CD4-positive, alpha-beta T cell treated with Interleukin-17A for 1 hour (primary cell): ENCODE results near the gene VAV3.
A peak's percentile ranks its signal among the peaks of the same experiment; 100 is the strongest.
"Not testable (repeated sequence)": the region's sequence is repeated elsewhere in the genome, so short reads cannot be mapped to it uniquely, and the experiment has no call there.

ENCODE experiments used
- DNase-seq: peaks from one replicate; pipeline ENCODE4 v3.0.0-alpha.2; 2020

The VAV3 gene

DNA sequence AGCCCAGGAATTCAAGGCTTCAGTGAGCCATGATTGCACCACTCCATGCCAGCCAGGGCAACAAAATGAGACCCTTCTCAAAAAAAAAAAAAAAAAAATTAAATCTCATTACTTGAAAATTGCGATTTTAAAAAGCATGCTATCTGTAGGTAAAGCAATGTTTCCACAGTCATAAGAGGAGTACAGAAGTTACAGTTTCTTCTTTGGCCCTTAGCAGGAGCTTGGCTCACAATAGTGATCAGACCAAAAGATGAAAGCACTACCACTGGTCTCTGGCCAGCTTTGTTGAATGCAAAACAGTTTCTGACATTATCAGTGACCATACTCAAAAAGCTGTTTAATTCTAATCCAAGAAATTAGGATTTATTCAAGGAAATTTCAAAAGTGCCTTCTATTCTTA is 31.2 kb downstream of the VAV3 start:
- no peak for DNase-seq

DNA sequence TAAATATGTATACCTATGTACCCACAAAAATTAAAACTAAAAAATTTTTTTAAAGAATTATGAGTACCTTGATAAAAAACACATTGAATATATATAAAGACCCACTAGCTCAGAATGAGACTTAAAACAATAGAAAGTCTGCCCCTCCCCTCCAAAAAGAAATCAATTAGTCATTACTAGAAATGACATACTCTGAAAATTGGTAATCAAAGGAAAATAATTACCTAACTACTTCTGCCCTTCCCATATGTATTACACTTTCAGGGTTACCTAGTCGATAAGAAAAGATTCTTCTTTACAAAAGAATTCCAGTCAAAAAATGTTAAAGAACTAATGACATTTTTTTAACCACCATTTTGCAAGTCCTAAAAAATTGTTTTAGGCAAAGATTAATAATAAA is 34.7 kb downstream of the VAV3 start:
- DNase-seq: no peak

DNA sequence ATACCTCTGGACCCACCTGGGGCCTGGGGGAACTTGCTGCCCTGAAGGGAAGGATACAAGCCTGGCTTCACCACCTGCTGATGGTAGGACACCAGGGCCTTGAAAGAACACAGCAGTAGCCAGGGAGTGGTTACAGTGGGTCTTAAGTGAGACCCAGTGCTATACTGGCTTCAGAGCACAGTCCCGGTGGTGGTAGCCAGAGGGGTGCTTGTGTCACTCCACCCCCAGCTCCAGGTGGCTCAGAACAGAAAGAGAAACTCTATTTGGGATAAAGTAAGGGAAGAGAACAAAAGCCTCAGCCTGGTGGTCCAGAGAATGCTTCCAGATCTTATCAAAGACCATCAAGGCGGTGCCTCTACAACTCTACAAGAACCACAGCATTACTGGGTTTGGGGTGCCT is 37.2 kb downstream of the VAV3 start:
- DNase-seq: no peak

DNA sequence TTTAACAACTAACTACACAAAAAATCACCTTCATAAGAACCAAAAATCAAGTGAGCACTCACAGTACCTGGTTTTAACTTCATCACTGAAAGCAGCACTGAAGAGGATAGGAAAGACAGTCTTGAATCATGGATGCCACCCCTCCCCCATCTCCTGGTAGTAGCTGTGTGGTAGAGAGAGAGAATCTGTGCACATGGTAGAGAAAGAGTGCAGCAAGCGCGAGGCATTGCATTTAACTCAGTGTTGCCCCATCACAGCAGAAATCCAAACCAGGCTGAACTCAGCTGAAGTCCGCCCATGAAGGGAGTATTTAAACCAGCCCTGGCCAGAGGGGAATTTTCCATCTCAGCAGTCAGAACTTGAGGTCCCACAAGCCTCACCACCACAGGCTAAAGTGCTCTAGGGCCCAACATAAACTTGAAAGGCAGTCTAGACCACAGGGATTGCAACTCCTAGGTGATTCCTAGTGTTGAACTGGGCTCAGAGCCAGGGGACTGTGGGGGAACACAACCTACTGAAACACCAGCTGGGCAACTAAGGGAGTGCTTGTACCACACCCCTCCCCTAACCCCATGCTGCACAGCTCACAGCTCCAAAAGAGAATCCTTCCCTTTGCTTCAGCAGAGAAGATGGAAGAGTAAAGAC is 38.4 kb downstream of the VAV3 start:
- DNase-seq: no peak

DNA sequence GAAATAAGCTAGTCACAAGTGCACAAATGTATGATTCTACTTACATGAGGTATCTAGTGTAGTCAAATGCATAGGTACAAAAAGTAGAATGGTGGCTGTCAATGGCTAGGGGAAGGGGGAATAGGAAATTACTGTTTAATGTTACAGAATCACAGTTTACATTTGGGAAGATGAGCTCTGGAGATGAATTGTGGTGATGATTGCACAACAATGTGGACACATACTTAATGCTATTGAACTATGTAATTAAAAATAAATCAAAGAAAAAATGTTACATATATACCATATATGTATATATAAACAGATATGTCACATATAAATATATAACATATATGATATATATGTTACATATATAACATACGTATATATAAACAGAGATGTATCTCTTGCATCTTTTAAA is 39.4 kb downstream of the VAV3 start:
- no peak for DNase-seq

DNA sequence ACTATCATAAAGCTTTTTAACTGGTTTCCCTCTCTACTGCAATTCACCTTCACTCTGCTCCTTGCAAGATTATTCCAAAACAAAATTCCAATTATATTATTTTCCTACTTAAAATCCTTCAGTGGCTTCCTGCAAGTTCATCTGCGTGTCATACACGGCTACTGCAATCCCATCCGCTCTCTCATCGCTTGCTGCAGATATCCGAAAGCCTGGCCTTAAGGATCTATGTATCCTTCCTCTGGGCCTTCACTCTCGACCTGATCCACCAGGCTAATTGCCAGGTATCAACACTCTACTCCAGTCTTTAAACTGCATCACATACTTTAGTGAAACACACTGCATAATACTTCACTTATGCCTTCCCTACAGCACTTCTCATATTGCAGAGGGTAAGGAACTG is 44.0 kb downstream of the VAV3 start:
- no peak for DNase-seq

DNA sequence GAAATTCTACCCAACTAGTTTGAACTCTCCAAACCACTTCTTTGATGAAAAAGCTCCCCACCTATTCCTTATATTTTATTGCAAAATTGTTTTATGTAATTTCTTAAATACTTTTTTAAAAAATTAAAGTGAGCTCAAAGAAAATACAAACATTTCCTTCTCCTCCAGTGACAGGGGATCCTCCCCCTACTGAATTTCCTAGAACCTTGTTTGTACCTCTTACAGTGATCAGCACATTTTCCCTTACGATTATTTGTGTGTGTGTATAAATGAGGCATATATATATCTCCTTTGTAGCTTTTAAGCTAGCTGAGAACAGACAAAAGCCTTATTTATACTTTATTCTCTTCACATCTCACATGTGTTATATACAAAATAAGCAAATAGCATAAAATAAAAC is 44.4 kb downstream of the VAV3 start:
- DNase-seq: no peak

DNA sequence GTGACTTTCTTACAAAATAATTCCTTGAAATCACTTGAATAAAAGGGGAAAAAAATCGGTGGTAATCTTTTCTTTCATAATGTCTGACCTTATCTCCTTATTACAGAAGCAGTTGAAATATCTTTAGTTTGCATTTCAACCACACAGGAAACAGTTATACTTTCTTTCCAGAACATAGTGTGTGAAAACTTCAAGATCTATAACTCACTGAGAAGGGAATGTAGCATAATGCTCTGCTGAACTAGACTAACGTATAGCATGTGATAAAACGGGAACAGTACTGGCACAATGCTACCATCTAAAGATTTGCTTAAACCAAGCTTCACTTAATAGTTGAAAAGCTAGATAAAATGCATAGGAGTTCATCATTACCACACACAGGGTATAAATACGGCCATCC is 45.0 kb downstream of the VAV3 start:
- no peak for DNase-seq

DNA sequence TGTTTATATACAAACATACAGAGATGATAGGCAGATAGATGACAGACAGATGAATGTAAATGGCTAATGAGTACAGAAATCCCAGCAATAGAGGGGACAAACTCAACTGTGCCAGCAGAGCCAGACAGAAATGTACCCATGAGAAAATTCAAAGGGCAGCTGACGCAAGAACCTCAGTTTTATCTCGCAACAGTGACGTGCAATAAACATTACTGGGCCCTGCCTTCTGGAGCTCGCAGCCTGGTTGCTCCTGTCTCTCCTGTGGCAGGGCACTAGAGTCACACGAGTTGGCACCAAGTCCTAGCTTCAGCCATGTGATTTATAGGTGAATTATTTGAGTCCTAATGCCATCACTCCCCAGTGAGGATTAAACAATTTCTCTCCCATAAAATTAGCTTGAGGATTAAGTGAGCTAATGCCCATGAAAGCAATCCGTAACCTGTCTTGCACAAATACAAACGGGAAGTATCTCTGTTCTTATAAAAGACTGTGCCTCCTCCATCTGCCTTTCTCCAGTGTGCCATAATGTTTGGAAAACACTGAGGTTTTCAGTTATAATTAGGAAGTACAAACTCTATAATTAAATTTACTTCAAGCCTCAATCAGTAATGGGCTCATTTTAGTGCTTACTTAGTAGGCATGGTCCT is 50.7 kb downstream of the VAV3 start:
- no peak for DNase-seq

DNA sequence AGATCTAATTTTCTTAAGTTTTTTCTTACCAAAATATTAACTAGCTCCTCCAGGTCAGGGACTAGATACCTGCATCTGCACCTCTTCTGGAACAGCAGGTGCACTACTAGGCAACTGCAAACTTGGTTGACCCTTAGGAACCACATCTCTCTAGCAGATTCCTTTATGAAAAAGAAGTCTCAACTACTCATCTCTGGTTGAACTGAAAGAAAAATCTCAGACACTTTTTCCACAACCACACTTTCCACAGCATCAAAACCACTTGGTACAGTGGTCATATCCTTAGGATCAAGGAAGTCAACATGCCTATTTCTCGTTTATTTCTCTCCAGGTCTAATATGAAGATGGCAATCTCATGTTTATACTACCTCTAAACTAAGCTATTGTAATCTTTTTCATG is 52.3 kb downstream of the VAV3 start:
- DNase-seq: no peak

DNA sequence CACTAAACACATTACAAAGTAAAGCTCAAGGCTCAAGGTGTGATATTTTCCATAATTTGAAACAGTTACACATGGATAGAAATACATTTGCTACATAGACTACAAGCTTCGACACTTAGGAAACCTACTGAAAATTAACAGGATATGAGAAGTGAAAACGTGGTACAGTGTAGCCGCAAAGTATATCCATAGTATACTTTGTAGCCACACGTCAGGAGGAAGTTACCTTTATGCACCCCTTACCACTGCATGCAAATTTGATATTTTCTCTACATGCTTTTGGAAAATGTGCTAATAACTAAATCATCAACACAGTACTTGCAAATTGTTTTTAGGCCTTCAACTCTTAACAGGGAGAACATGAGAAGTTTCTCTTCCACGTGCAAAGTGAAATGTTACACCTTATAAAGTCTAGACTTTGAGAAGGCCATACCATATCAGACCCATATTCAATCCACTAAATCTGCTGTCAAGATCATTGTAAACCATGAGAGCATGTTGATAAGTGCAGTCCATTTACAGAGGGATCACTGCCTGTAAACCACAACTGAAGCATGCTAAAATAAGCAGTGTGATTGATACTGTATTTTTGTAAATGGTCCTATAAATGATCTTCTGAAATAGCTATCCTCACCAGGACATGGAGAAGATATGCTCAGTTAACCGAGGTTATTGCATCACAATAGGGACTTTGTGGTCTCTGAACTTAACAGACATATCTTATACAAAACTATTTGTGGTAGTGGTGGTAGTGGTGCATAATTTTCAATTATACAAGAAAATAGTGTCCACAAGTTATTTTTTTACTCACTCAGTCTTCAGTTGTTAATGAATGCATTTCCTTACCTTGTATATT is 64.7 kb downstream of the VAV3 start:
- no peak for DNase-seq

DNA sequence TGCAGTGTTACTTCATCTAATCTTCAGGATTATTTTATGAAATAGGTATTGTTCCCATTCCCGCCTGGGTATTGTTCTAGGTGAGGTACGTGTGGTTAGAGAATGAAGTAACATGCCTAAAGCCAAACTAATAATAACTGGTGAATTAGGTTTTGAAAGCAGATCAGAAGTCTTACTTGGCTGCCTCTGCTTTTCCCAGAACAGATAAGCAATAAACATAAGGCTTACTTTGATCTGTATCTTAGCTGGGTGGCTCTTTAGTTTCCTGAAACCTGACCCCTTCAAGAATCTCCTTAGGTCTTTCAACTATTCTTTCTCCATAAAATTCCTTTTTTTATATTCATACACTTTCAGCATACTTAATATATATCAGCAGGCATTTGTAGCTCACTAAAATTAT is 65.3 kb downstream of the VAV3 start:
- no peak for DNase-seq

DNA sequence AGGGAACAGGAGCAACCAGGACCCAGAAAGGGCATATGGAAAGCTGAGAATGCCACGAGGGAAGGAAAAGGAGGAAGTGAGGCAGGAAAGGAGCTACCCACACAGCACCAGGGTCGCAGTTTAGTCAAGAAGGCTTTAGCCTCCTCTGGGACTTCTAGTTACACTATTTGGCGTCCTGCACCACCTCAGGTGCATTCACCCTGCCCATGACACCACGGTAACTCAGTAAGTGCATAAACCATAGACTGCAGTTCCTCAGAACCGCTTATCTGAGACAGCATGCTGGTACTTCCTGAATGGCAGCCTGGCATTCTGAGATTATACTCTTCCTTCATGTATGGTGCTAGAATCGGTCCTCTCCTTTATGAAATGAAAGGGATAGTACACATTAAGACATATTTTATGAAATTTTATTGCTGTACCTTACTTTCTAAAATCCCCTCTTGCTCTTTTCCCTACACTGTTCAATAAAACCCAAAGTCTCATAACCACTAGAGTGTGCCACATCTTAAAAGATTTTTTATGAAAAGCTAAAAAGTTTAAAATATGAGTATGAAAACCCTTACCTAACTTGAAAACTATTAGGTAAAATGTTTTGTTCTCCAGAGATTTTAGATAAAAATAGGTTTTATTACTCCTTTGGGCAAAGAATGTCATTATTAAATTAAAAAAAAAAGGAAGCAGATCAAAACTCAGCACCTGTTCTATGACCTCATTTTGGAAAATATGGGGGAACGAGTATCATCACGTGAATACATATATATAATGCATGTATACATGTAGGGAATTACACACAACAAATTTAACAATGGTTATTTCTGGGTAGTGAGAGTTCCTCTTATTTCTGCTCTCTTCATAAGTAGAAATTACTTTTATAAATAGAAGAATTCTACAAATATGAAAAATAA is 67.3 kb downstream of the VAV3 start:
- peak; percentile 25 for DNase-seq

DNA sequence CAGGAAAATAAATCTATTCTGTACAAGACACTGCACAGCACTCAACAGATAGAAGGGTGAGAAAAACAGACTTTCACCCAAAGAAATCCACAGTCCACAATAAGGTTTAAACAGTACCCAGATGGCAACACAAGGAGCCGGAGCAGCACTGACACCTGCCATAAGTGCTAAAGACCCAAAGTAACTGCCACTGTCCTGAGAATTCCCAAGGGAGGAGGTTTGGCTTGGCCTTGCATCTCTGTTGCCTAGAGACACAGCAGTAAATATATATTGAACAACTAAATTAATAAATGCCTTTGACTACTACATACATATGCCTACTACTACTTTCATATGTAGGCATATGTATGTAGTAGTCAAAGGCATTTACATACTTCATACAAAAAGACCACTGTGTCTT is 68.0 kb downstream of the VAV3 start:
- no peak for DNase-seq

DNA sequence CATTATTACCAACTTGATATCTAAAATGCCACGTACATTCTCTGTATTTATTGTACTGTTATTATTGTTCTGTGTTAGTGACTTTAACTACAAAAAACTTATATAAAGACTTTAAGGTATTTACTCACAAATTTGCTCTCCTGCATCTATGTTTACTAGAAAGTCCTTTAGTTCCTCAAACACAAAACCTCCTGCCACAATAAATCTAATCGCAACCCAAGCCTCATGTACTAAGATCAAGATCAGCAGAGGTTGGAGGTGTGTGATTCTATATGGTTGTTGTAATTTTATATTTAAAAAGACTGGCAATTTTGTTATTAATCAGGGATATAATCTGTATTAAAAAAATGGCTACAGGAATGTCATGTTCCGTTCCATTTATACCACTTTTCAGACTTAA is 68.6 kb downstream of the VAV3 start:
- no peak for DNase-seq

DNA sequence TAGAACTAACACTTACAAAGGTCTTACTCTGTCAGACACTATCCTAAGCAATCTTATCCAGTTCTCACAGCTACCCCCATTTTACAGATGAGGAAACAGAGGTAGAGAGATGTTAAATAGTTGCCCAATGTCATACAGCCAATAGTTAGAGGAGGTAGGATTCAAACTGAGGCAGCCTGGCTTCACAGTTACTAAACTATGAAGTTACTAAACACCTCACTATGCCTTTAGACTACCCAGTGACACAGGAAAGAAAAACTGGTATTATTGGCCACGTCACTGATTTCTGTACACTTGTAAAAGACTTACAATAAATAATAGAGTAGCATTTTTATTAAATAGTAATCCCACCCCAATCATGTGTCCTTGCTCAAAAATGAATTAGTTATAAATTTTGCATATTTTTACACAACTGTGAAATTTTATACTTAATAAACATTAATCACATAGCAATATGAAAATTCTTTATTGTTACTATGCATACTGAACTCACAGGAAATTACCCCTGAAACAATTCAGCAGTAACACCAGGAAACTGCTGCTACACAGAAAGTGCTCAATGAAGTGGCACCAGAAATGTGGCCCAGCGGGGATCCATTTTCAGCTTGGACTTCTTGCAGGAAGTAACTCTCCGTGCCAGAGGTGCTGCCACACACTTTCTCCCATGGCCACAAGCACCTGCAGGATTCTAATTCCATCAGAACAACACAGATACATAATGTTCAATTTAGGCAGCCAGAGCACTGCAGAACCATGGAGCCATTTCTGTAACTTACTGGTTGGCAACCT is 69.4 kb downstream of the VAV3 start:
- DNase-seq: no peak

DNA sequence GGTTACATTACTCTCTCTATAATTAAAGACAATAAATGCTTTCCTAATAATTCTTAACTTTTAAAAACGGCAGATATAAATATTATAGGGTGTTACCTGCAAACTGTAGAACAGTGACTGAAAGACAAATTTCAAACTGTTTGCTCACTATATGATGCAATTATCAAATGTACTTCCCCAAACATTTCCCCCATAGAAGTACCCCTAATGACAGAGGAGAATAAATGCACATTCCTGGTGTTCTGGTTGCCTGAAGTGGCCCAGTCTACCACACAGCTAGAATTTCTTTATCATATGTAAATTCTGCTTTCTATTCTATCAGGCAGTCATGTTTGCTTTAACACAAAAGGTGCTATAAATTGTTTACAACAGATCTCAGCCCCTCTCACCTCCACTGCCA is 70.4 kb downstream of the VAV3 start:
- no peak for DNase-seq

DNA sequence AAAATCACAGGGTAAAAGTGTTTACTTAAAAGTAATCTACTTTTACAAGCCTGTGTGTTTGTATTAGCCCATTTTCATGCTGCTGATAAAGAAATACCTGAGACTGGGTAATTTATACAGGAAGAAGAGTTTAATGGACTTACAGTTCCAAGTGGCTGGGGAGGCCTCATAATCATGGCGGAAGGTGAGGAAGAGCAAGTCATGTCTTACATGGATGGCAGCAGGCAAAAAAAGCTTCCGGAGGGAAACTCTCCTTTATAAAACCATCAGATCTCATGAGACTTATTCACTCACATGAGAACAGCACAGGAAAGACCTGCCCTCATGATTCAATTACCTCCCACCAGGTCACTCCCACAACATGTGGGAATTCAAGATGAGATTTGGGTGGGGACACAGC is 71.6 kb downstream of the VAV3 start:
- not testable (repeated sequence) for DNase-seq

DNA sequence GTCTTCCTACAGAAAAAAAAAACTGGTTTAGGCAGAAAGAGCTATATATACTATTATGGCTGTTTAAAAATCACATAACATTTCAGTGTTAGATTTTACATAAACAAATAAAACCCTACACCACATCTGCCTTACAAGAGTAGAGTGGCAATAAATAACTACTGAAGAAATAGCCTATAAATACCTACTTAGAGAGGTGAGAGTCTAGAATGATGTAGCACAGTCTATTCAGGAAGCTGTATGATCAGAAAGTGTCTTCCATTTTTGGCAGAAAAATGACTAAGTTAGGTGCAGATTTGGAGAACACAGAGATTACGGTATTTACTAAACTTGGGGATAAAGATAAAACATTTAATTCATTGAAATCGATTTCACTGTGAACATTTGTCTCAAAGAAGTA is 75.5 kb downstream of the VAV3 start:
- DNase-seq: no peak

DNA sequence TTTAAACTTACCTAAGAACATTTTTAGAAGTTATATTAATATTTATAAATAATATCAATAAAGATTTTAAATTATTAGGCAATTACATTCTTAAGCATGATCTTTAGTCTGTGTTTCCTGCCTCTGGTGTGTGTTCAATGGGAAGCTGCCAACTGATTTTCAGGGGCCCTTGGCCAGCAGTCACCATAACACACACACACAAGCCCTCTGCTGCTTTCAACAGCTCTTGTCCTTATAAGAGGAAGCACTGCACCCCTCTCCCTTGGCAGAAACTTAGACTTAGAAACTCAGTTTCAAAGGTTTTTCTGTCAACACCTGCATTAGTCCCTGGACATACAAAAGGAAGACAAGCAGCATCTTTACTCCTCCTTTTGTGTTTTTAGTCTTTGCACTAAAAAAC is 81.4 kb downstream of the VAV3 start:
- no peak for DNase-seq

DNA sequence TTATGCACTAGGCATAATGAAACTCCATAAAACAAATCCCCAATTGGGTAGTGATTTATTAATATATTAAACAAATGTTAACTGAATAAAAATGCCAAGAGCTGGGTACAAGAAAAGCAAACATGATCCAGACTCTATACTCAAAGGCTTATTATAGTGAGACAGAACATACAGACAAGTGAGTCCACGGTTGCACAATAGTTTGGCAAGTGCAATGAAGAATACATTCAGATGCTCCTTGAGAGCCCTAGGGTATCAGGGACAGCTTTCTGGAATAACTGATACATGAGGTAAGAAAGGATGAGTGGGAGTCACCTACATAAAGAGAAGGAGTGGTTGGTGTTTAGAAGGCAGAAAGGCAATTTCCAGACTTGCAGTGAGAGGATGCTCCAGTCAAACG is 85.1 kb downstream of the VAV3 start:
- no peak for DNase-seq

DNA sequence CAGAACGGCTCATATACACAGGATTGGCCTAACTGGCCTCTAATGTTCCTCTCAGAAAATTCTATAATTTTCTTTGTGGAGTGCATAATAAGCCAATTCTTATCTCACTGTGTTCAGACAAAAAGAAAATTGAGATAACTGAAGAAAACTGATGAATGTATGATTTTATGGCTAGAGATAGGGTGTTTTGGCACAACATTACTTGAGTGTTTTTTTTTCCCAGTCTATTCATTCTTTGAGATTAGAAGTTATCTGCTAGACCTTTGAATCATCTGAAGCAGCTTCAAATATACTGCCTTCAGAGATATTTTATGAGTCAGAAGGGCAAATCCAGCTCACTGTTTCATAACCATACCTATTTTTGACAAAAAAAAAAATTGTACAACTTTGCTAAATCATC is 85.6 kb downstream of the VAV3 start:
- no peak for DNase-seq
